ENCODE results near the gene STK39. TPM values are rescaled to one million over a fixed set of nuclear protein-coding genes. Genes with fewer than 3 reads are reported as not detected.
"Not testable (repeated sequence)": the region's sequence is repeated elsewhere in the genome, so short reads cannot be mapped to it uniquely, and the experiment has no call there.

Gene STK39
- 33.4 and 34.1 TPM in 2 replicates for total RNA-seq

- intact Hi-C loops (cut with micrococcal nuclease) = loop anchor here (1.0 to 10.0 kb wide), 14 partner anchors 73 to 1580 kb away; partner anchors contain the start of genes B3GALT1, CERS6, LRP2 and PPIG
Measured at GRCh38 chr2:168247341-168248261, at the start of gene STK39. Gene STK39, minus strand, starts transcription at chr2:168247595. Its CDS starts 160 bp downstream, at chr2:168247435.

GRCh38 chr2:168295051-168295450 is 47.7 kb upstream of the STK39 start:
- intact Hi-C loops (cut with micrococcal nuclease) = no loop called here

- intact Hi-C loops (cut with micrococcal nuclease) = no loop called here
Measured at GRCh38 chr2:168294409-168294808, 47.0 kb upstream of the STK39 start.

DNA sequence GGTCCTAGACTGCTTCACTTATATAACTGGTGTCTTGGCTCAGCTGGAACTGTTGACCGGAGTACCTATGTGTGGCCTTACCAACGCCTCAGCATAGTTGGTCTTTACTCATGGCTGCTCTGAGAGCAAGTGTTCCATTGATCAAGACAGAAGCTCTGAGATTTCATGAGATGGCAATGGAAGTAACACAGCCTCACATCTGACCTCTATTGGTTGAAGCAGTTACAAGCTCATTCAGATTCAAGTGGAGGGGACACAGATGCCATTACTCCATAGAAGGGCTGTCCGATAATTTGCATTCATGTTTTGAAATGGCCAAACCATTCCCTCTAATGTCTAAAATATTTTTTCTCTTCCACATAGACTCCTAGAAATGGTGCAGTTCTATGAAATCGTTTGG is 46.4 kb upstream of the STK39 start:
- intact Hi-C loops (cut with micrococcal nuclease) = loop anchor here (1.0 kb wide), 1 partner anchor 157 kb away; no protein-coding TSS in a partner anchor

DNA sequence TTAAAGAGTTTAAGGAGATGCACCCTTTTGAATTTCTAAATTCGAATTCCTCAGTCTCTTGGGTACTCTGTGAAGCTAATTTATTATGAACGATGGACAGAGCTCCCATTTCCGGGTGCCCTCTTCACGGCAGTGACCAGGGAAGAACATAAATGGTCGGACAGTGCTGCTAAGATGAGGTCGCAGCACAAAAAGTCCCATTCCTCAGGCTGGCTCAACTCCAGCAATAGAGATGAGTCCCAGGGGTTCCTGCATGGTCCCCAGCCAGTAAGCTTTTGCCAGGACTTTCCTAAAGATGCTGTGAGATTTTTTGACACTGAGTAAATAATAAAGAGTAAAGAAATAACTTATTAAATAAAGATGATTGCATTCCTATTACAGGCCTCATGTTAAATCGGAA is 43.0 kb upstream of the STK39 start:
- intact Hi-C loops (cut with micrococcal nuclease) = no loop called here

- intact Hi-C loops (cut with micrococcal nuclease) = no loop called here
Measured at GRCh38 chr2:168289880-168290279, 42.5 kb upstream of the STK39 start.

GRCh38 chr2:168286535-168286934 is 39.1 kb upstream of the STK39 start:
- intact Hi-C loops (cut with micrococcal nuclease) = no loop called here

DNA sequence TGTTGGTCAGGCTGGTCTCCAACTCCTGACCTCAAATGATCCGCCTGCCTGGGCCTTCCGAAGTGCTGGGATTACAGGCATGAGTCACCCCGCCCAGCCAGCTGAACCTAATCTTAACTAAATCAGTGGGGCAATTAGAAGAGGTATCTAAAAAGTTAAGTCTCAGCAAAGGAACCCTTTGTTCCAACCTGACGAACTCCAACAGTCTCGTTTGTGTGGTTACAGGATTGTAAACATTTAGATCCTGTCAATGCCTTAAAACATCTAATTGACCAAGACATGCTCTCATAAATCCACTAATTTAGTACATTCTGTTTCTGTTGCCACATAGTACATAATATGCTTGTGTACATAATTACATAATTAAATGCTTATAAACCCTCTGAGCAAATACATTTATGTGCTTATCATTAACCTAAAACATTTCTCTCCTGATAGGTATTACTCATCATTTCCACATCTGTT is 31.1 kb upstream of the STK39 start:
- intact Hi-C loops (cut with micrococcal nuclease) = no loop called here

DNA sequence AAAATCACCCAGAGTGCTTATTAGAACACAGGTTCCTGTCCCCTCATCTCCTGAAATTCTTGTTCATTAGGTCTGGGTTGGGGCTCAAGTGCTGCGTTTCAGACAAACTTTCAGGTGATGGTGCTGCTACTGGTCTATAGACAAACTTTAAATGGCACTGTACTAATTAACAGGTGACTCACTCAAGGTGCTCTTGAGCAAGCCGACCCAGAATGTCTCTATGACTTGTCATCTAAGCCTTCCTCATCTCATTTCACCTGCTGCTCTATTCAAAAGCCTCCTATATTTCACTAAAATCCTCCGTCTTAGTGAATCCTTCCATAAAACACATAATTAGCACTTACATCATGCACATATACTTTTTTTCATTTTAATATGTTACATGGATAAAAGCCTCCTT is 29.9 kb upstream of the STK39 start:
- intact Hi-C loops (cut with micrococcal nuclease) = no loop called here

- intact Hi-C loops (cut with micrococcal nuclease) = no loop called here
Measured at GRCh38 chr2:168272225-168272624, 24.8 kb upstream of the STK39 start.

DNA sequence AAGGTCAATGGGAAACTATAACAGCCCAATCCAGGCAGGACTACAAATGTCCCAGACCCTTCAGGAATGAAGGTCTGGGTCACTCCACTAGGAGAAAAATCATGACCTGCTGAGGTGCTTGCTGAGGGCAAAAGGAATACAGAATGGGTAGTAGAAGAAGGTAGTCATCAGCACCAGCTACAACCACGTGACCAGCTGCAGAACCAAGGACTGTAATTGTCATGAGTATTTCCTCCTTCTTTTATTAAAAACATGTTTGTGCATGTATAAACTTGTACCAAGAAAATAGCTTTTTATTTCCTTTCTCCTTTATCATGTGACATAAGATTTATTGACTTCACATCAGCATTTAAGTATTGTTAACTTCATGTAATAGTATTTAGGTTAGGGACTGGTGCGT is 15.5 kb upstream of the STK39 start:
- intact Hi-C loops (cut with micrococcal nuclease) = not testable (repeated sequence)

GRCh38 chr2:168256448-168256847 is 9.1 kb upstream of the STK39 start:
- intact Hi-C loops (cut with micrococcal nuclease) = no loop called here

GRCh38 chr2:168255866-168256265 is 8.5 kb upstream of the STK39 start:
- intact Hi-C loops (cut with micrococcal nuclease) = no loop called here

DNA sequence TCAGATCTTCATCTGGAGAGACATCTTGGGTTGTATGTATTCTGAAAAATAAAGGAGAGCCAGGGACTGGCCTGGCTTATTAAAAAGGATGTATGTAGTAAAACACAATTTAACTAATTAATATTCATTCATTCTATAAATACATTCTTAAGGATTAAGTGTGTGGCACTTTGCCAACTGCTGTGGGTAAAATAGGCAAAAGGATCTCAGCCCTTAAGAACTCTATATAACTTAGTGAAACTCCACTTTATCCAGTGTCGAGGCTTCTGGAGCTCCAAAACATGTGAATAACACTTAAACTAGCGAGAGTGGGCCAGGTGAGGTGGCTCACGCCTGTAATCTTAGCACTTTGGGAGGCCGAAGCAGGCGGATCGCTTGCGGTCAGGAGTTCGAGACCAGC is 7.7 kb upstream of the STK39 start:
- intact Hi-C loops (cut with micrococcal nuclease) = no loop called here

- intact Hi-C loops (cut with micrococcal nuclease) = no loop called here
Measured at GRCh38 chr2:168254158-168254935, 7.0 kb upstream of the STK39 start.

DNA sequence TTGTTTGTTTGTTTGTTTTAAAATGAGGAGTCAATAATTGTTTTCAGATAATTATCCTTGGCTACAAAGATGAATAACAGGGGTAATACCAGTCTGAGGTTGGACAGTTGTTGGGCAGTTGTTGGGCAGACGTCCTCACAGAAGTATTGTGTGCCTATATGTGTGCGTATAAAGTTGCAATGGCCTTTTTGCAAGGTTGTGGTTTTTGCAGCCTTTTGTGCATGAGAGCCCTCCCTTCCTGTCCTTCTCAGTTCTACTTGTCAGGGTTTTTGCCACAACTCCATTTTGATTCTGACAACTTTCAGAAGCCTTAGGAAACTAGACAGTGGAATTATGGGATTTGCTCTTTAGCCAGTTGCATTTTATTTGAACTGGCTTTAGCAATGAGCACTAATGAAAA is 6.0 kb upstream of the STK39 start:
- intact Hi-C loops (cut with micrococcal nuclease) = no loop called here

- intact Hi-C loops (cut with micrococcal nuclease) = no loop called here
Measured at GRCh38 chr2:168252976-168253375, 5.6 kb upstream of the STK39 start.

GRCh38 chr2:168246483-168247340 is 683 bp downstream of the STK39 start:
- intact Hi-C loops (cut with micrococcal nuclease) = loop anchor here (1.0 to 10.0 kb wide), 11 partner anchors 72 to 1581 kb away; partner anchors contain the start of genes CERS6, LRP2, PPIG and UBR3

GRCh38 chr2:168246072-168246482 is 1.3 kb downstream of the STK39 start:
- intact Hi-C loops (cut with micrococcal nuclease) = loop anchor here (5.0 to 10.0 kb wide), 7 partner anchors 244 to 1581 kb away; partner anchors contain the start of genes LRP2, PPIG and UBR3

- intact Hi-C loops (cut with micrococcal nuclease) = loop anchor here (2.0 to 10.0 kb wide), 8 partner anchors 243 to 1582 kb away; partner anchors contain the start of genes LRP2, PPIG and UBR3
Measured at GRCh38 chr2:168245074-168245825, 2.1 kb downstream of the STK39 start.

Measured in T-helper 1 cell treated with Interleukin-12 subunit alpha and Interleukin-12 subunit beta and Interleukin-4 antibody, amounts not matched to agents 30 ng/mL and 1 ng/mL, for 36 hours (primary cell).